Central memory CD4-positive, alpha-beta T cell (primary cell): ENCODE results near the gene GGT6.

Experiments used
- DNase-seq: peaks from one replicate; pipeline ENCODE4 v3.0.0; 2022

Gene GGT6

DNA sequence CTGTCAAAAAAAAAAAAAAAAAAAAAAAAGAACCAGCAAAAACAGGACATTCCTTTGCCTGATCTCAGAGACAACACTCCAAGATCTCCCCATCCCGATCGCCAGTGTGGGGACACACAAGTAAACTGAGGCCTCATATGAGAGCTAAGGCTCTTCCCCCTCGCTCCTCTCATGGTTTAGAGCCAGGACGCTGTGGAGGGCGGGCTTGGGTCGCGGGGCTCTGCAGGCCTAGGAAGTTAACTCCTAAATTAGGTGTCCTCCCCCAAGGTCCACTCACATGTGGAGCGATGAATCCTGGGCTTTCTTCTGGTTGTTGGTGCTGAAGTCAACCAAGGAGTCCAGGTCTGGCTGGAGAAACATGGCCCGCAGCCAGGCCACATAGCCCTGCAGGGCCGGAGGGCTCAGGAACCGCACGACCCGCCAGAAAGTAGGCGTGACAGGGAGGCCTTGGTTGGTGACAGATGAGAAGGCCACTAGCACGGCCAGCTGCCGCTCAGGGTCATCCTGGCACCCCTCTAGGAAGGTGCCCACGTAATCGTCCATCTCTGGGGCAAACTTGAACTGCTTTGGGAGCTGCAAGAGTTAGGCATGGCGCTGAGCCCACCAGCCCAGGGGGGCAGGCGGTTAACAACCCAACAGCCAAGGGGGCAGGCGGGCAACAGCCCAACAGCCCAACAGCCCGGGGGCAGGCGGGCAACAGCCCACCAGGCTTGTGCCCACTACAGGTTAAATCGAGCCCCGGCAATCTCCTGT, 10.4 kb downstream of the GGT6 start:
- no peak for DNase-seq

DNA sequence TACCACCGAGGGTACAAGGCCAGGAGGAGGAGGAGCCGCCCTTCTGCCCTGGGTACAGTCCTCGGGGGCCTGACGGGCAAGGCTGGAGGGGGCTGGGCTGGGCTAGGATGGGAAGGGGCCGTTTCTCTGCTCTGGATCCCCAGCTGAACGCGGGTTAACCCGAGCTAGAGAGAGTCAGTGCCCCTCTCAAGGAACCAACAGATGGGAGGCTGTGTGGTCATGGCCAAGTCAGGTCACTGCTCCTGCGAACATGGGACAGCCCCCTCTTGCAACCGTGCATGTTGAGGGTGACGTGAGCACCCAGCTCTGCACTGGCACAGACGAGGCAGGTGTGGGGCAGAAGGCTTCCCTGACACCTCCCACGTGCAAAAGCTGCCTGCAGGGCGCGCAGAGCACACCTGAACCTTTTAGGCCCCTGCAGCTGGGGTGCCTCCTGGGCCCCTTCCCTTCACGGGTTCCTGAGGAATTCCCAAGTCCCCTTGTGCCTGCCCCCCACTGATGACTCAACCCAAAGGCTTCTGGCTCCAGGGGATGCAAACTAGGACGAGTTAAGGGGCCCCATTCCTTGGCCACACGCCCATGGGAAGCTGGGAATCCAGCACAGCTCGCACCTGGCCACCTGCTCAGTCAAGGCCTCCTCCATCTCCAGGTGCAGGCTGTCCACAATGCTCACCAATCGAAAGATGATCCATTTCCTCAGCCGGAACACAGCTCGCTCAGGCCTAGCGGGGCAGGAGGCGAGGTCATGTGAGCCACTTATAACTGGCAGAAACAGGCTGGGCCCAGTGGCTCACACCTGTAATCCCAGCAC, 11.5 kb downstream of the GGT6 start:
- DNase-seq: no peak

DNA sequence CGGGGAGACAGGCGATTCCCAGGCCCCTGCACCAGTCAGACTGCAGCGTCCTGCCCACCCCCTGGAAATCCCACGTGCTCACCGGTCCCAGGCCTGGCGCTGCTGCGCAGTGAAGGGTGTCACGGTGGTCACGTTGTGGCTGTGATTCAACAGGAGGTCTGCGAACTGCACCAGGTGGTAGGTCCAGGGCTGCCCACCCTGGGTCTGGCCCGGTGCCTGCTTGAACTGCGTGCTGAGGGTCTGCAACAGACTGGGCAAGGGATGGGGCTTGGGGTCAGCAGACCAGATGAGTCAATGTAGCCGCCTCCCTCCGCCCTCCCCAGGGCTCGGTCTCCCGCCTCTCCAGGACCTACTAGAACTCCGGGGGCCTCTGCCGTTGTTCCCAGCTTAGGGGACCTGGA, 12.3 kb downstream of the GGT6 start:
- DNase-seq: no peak

DNA sequence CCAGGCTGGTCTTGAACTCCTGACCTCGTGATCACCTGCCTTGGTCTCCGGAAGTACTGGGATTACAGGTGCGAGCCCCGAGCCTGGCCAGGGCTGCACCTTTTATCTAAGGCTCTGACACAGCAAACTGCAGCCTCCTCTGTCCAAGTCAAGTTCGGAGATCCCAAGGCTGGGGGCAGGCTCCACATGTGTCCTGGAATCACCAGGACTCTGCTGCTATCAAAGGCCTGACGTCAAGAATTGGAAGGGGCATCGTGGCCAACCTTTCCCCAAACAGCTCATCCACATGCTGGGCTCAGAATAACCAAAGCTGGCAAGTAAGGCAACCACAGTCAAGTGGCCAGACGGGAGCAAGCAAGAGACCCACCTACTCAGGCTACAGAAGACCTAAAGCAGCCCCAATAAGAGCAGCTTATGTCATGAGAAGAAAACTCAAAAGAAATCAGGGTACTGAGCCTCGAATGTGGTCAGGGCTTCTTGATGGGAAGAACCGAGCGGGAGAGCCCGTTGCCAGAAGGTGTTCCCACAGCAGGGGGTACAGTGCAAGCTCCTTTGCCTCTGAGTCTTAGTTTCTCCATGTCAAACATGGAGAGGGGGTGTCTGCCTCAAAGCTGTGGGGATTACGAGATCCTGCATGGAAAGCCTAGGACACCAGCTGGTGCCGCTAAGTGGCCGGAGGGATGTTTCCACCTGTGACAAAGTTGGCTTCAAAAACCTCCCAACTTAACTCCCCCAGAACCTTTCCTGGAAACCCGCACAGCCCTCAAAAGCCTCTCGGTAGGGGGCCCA, 13.1 kb downstream of the GGT6 start:
- DNase-seq: no peak

DNA sequence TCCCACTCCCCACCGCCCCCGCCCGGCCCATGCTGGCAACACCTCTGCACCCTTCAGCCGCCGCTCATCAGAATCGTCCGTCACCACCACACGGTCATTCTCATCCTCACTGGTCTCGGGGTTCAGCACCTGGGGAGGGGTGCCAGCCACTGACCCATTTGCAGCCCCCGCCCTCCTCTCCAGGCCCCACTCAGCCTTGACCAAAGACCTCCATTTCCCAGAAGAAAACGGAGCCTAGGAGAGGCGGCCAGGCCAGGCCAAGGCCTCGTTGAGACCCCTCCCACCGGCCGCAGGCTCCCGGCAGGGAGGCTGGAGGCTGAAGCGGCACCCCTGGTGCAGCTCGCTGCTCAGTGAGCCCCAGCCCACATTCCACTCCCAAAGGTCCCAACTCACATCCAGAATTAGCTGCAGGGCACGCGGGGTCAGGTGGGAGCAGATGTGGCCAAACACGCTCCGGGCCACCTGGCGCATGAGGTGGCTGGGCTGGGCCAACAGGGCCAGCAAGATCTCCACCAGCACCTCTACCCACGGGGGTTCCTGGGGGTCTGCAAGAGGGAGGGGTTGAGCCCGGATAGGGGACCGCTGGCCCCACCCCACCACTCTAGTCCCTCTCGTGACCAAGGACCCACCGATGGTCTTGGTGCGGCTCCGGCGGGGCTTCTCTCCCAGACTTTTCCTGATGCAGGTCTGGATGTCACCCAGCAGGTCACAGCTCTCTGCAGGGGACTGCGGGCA, 15.0 kb downstream of the GGT6 start:
- no peak for DNase-seq

DNA sequence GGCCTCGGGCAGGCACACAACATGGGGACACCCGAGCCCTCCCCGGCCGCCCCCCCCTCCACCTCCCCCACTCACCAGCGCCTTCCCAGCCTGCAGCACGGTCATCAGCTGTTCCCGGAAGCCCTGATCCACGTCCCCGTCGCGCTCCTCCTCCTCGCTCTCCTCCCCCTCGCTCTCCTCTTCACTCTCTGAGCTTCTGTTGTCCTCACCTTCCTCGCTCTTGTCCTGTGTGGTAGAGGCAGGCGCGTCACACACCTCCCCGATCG, 15.5 kb downstream of the GGT6 start:
- no peak for DNase-seq

DNA sequence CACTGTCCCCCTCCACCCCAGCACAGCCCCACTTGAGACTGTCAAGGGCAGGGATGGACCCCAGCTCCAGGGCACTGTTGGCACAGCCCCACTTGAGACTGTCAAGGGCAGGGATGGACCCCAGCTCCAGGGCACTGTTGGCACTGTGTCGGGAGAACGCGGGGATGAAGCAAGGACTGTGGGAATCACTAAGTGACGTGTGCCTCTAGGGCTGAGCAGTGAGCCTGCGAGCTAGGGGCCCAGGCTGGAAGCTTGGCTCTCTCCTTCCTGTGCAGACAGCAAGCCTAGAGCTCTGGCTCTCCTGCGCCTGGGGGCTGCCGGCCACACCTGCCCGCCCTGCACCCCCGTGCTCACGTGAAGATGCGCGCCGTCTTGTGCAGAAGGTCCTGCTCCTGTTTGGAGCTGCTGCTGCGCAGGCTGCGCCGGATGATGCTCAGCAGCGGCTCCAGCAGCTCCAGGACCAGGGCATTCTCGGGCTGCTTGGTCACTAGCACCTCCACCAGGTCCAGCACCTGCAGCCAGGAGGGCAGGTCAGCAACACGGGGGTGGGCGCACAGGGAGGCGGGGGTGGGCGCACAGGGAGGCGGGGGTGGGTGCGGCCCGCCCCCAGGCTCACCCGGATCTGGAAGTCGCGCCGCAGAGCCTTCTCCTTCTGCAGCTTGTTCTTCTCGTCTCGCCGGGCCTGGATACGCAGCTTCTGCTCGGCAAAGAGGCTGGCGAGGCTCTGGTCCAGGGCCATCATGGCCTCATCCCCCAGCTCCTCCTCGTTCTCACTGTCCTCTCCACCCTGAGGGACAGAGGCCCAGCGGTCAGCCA, 16.0 kb downstream of the GGT6 start:
- DNase-seq: no peak

DNA sequence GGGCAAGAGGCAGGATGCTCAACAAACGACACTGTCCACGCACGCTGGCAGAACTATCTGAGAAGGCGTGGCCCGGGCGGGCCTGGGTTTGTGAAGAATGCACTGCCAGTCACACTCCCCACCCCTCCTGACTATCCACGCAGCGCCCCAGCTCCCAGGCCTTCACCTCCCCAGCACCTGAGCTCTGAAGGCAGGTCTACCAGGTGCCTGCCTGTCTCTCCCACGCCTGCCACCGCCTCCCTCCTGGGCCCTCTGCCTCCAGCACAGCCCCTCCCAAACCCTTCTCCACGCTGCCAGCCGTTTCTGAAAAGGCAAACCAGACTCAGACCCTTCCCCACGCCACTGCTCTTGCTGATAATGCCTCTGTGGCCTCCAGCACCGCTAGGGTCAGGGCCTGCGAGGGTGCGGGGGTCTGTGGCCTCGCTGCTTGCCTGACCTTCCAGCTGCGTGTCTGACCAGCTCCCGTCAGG, 16.8 kb downstream of the GGT6 start:
- no peak for DNase-seq

DNA sequence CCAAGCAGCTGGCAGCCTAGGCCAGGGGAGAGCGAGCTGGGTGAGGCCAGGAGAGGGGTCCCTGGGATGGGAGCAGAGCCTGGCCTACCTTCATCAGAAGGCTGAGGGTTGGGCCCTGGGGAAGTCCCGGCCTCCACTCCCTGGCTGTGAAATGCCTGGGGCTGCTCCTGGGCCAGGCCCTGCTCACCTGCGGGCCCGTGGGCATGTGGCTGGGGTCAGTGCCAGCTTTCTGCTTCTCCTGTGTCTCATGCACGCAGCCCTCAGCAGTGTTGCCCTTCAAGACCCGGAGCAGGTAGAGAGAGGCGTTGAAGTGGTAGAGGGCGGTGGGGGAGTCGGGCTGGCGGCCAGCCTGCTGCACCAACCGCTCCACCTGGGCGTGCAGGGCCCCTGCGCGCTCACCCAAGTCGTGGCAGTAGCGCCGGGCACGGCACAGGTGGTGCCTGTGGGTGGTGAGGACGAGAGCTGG, 17.6 kb downstream of the GGT6 start:
- no peak for DNase-seq

DNA sequence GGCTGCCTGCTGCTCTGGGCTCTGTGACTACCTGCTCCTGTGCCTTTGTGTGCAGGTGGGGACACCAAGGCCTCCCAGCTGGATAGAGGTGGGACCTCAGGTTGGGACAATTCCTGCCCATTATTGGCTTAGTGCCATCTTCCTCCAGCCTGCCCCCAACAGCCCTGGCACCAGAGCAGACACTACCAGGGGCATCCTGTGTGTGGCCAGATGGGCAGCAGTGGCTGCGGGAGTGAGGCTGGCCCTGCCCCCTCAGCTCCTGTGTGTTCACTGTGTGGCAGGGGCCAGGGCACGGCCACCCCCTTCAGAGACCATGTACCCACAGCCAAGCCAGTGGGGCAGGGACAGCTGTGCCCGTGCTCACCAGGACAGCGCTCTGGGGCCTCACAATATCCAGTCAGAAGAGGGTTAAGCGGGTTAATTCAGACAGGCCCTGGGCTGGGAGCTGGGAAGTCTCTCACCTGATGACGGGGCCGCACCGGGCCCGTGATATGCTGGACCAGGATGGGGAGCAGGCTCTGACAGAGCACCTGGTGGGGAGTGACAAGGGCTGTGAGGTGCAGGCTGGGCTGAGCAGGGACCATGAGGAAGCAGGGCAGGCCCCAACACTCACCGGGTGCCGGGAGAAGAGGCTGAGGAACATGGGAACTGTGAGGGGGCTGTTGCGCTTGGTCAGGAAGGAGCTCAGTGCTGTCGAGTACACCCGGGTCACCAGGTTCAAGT, 18.2 kb downstream of the GGT6 start:
- no peak for DNase-seq

DNA sequence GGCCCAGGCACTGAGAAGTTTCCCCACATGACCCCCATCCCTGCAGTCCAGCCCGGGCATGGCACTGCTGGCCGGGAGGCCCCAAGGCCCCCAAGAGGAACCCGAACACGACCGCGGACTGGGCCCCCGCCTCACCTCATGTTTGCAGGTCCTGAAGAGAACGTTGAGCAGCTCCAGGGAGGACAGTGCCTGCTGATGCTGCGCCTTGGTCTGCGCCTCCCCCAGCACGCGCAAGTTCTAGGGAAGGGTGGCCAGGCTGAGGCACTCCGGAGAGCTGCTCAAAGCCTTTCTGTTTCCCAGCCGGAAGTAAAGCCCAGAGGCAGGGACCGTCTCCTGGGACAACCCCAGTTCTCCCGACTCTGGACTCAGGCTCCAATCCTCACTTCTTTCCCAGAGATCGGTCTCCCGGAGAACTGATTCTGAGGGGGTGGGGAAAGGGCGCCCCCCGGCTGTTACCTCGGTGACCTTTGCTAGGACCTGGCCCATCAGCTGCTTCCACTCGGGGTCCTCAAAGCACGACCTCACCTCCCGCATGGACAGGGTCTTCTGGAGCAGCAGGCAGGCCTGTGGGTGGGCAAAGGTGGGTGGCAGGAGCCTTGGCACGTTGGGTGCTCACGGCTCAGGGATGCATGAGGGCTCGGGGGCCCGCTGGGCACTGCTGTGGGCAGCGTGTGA, 18.9 kb downstream of the GGT6 start:
- DNase-seq: no peak

DNA sequence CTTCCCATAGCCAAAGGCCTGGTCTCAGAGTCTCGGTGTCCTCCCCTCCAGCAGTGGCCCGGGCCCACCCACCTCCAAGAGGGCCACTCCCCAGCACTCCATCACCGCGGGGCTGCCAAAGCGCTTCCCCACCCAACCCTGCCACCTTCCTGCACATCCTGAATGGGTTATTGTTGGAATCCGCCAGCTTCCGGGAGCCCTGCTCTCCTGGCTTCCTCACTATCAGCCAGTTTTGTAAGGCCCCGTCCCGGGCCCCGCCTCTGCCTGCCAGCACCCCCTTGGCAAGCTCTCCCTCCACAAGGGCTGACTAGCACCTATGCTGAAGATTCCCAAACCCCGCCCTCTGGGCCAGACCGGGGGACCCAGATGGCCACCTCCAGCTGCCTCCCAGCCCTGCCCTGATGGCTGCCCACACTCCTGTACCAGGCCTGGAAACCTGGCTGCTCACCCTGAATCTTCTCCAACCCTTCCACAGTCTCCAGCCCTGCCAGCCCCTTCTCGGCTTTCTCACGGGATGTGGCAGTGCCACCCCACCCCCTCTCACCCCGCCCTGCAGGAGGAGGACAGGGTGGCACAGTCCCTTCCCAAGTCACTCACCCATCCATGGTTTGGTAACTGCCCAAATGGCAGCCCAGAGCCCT, 19.6 kb downstream of the GGT6 start:
- no peak for DNase-seq

DNA sequence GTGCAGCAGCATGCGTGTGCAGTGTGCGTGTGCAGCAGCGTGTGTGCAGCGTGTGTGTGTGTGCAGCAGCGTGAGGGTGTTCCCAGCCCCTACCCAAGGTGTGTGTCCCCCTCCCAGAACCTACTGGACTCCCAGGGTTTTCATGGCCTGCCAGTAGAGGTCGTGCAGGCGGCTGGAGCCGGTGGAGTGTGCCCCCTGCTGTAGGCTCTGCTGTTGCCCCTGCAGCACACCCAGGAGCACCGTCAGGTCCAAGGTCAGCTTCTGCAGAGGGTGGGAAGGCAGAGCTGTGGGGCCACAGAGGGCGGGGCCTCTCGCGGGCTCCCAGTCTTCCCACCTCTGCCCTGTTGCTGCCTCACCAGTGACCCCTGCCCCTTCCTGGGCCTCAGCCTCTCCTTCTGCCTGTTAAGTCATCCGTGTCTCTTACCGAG, 20.1 kb downstream of the GGT6 start:
- DNase-seq: no peak

DNA sequence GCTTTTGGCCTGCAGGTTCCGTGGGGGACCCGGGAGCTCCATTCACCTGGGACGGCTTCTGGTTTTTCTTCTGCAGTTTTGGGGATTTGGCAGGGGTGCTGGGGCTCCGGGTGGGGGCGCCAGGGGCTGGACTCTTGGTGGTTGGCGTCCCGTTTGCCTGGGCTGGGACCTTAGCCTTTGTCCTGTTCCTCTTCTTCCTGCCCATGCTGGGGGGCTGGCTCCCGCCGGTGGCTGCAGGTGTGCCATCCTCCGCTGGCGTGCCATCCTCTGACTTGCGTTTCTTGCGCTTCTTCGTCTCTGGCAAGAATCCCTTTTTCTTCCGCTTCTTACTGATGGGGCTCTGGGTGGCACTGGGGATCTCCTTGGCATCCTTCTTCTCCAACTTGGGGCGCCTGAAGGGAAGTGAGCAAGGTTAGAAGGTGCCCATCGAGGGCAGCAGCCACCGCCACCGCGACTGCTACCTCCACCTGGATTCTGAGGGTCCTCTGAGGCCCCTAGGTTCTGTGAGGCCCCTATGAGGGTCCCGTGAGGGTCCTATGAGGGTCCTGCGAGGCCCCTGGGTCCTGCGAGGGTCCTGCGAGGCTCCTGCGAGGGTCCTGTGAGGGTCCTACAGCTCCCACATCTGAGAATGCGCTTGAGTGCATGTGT, 20.7 kb downstream of the GGT6 start:
- DNase-seq: no peak

DNA sequence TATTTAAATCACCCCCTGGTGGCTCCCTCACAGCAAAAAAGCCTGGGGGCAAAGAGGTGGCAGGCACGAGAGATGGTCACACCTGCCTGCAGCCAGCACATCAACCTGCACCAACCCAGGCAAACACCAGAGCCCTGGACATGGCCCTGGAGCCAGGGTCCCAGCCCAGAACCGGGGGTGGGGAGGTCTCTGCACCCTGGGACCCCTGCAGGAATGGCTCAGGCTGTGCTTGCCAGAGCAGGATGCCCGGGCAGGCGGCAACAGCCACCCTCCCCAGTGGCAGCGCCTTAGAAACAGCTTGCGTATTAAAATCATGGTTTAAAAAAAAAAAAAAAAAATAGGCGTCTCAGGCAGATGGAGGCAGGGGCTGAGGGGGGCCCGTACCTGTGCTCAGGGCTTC, 21.4 kb downstream of the GGT6 start:
- no peak for DNase-seq

DNA sequence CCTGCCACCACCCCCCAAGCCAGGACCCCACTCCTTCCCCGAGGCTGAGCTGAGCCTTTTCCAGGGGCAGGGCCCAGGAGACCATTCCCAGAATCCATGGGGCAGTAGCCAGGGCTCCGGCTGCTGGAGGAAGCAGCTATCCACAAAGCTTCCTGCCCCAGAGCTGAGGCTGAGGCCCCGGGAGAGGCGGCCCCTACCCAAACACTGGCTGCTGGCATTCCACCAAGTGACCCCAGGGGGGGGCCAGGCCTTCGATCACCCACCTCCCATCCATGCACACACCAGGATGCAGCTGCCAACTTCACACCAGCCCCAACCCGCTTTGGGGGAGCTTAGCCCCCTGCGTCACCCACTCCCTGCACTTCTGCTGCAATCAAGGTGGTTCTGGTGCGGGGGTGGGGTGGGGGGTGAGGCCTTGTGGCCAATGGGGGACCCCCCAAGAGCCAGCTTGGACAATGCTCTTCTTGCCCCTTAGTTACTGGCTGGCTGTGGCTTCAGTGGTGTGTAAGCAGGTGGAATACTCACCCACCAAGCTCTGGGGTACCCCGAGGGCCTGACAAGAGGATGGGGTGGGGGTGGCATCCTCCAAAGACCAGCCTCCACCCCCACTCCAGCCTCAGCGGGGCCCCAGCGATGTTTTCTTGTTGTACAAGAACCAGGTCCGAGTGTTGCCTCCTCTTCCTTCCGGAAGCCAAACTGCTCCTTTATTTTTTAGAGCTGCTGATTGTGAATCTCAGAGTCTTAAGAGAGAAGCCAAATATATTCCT, 22.0 kb downstream of the GGT6 start:
- no peak for DNase-seq

DNA sequence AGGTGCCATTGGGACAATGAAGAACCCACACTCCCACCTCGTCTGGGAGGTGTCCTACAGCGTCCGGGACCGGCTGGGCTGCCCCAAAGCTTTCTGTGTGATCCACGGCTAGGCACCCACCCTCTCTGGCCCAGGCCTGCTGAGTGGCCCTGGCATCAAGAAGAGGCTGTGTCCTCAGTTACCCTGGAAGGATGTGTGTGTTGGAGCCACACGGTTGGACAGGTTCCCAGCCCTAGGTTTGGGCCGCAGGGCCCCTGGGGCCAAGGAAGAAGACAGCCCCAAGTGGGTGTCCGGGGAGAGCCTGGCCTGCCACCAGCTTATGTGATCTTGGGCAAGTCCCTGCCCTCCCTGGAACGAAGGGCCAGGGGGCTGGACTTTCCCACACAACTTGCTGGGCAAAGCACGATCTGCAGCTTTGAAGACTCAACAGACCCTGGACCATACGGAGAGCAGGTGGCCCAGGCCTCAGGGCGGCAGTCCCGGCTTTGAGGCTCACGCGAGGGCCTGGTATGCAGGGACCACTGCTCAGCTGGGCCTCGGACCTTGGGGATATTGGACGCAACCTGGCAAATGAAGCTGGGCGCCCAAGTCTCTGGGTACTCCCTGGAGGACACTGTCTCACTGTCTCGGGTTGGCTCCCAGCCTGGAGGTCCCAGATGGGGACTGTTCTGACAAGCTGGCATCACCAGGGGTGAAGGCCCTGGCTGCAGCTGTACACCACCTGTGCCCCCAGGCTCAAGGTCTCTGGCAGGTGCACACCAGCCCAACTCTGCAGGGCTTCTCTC, 22.7 kb downstream of the GGT6 start:
- no peak for DNase-seq
